HL-60/S4 treated with retinoic acid at 250 ng/mL for 4 days and 3 days (cell line): ENCODE results near the gene KLHL15.
"Not testable (repeated sequence)": the region's sequence is repeated elsewhere in the genome, so short reads cannot be mapped to it uniquely, and the experiment has no call there.

ENCODE experiments used
- in situ Hi-C: fragments of 300-500 bp; cut with MboI; formaldehyde crosslinking; loops from 2 replicates; pipeline ENCODE4 v1.7.0; 2022; ENCODE audit warnings: low sequenced_read_pairs

KLHL15 gene

GRCh38 chrX:24019448-24019847 is 7.5 kb downstream of the KLHL15 start:
- in situ Hi-C loops: no loop called here

GRCh38 chrX:24018809-24019208 is 8.2 kb downstream of the KLHL15 start:
- in situ Hi-C loops: no loop called here

- in situ Hi-C loops: no loop called here
These were observed 9.3 kb downstream of the KLHL15 start for GRCh38 chrX:24017674-24018073.

GRCh38 chrX:24014388-24015018 is 12.5 kb downstream of the KLHL15 start:
- in situ Hi-C loops: no loop called here

GRCh38 chrX:24012266-24012665 is 14.7 kb downstream of the KLHL15 start:
- in situ Hi-C loops: no loop called here

GRCh38 chrX:24005867-24006266 is 21.1 kb downstream of the KLHL15 start:
- in situ Hi-C loops: no loop called here

GRCh38 chrX:24005028-24005427 is 22.0 kb downstream of the KLHL15 start:
- in situ Hi-C loops: no loop called here

- in situ Hi-C loops: no loop called here
These were observed 24.2 kb downstream of the KLHL15 start for GRCh38 chrX:24002792-24003191.

GRCh38 chrX:24002167-24002566 is 24.8 kb downstream of the KLHL15 start:
- in situ Hi-C loops: no loop called here

GRCh38 chrX:23999671-24000070 is 27.3 kb downstream of the KLHL15 start:
- in situ Hi-C loops: no loop called here

GRCh38 chrX:23993012-23993633 is 33.9 kb downstream of the KLHL15 start:
- in situ Hi-C loops: no loop called here

- in situ Hi-C loops: no loop called here
These were observed 34.6 kb downstream of the KLHL15 start for GRCh38 chrX:23992431-23992830.

- in situ Hi-C loops: no loop called here
These were observed 36.5 kb downstream of the KLHL15 start for GRCh38 chrX:23990455-23990854.

GRCh38 chrX:23989689-23990088 is 37.3 kb downstream of the KLHL15 start:
- in situ Hi-C loops: no loop called here

GRCh38 chrX:23982891-23983290 is 44.1 kb downstream of the KLHL15 start:
- in situ Hi-C loops: no loop called here

- in situ Hi-C loops: no loop called here
These were observed 45.3 kb downstream of the KLHL15 start for GRCh38 chrX:23981711-23982110.

- in situ Hi-C loops: no loop called here
These were observed 45.8 kb downstream of the KLHL15 start for GRCh38 chrX:23981222-23981621.

- in situ Hi-C loops: no loop called here
These were observed 47.0 kb downstream of the KLHL15 start for GRCh38 chrX:23980011-23980441.

GRCh38 chrX:23978491-23978890 is 48.5 kb downstream of the KLHL15 start:
- in situ Hi-C loops: no loop called here

GRCh38 chrX:23965630-23966029 is 61.4 kb downstream of the KLHL15 start:
- in situ Hi-C loops: not testable (repeated sequence)

- in situ Hi-C loops: no loop called here
These were observed 62.8 kb downstream of the KLHL15 start for GRCh38 chrX:23964191-23964590.

- in situ Hi-C loops: no loop called here
These were observed 67.2 kb downstream of the KLHL15 start for GRCh38 chrX:23959781-23960180.

GRCh38 chrX:23954396-23954795 is 72.6 kb downstream of the KLHL15 start:
- in situ Hi-C loops: no loop called here
